ENCODE results near the gene VRTN. TPM values are rescaled to one million over a fixed set of nuclear protein-coding genes. Genes with fewer than 3 reads are reported as not detected.

VRTN gene
- total RNA-seq, 1 experiment from 2014 or later = 104 TPM

- Mint-ChIP-seq H3K36me3 (ENCODE audit: insufficient read depth in 1 of 3, low read depth in 3 of 3) (peaks cover 19 to 38% (median 38%) of the 10 kb centered on the region in 3 experiments), H3K9me3 (no peaks in the 10 kb centered on the region; a peak in 1 of 5 replicates), H3K4me3 (peak overlapping the region; percentile 89 to 95), H3K27me3 (ENCODE audit: low read depth) (no peaks in the 10 kb centered on the region; the same call in 1 of the 2 replicates), H3K27ac (peak overlapping the region; percentile 93 to 97 (median 95)), H3K4me1 (peaks cover 16 to 17% of the 10 kb centered on the region in 2 experiments)
- Histone ChIP-seq H4K5ac (ENCODE audit: insufficient read length, low read depth, low read length) (no peak overlapping the region), H2BK12ac (ENCODE audit: insufficient read length, low read depth, low read length) (no peak overlapping the region), H2BK5ac (ENCODE audit: insufficient read length, low read length) (no peak overlapping the region), H2AFZ (ENCODE audit: low read length) (no peak overlapping the region), H3K27me3 (ENCODE audit: insufficient read depth, low read length) (no peaks in the 10 kb centered on the region; the same call in 1 of the 2 replicates), H2BK20ac (ENCODE audit: low read depth, low read length, poor library complexity, severe bottlenecking) (no peak overlapping the region), H3K4me2 (ENCODE audit: insufficient read depth, insufficient read length, low read length) (peak overlapping the region; percentile 80), H4K91ac (ENCODE audit: insufficient read length, low read depth, low read length) (no peak overlapping the region), H3K18ac (ENCODE audit: insufficient read length, low read depth, low read length) (no peak overlapping the region), H3K23me2 (ENCODE audit: insufficient read length, low read depth, low read length, poor library complexity, severe bottlenecking) (peaks cover 6% of the 10 kb centered on the region), H3K4me1 (ENCODE audit: insufficient read depth, low read length) (no peaks in the 10 kb centered on the region), H3K79me2 (ENCODE audit: insufficient read depth, low read length) (peaks cover 13% of the 10 kb centered on the region; the same call in 1 of the 2 replicates), H2BK15ac (ENCODE audit: low read depth, low read length) (no peak overlapping the region), H3K79me1 (ENCODE audit: insufficient read depth, low read depth, low read length, poor library complexity, severe bottlenecking) (no peaks in the 10 kb centered on the region), H3K27ac (ENCODE audit: insufficient read length, low read depth, low read length) (no peak overlapping the region), H3T11ph (ENCODE audit: low read length) (no peak overlapping the region), H3K4ac (ENCODE audit: low read depth, low read length) (no peak overlapping the region), H4K20me1 (ENCODE audit: control insufficient read depth, insufficient read depth, insufficient read length) (no peaks in the 10 kb centered on the region), H3K23ac (ENCODE audit: insufficient read length, low read depth, low read length) (no peak overlapping the region), H3K9ac (ENCODE audit: extremely low read depth, insufficient read length, low read length) (peak overlapping the region; percentile 64), H3K56ac (ENCODE audit: insufficient read length, low read depth, low read length) (no peak overlapping the region), H4K8ac (replicated peaks; ENCODE audit: insufficient read length, low read depth, low read length) (no peak overlapping the region), H2AK5ac (ENCODE audit: insufficient read length, low read length) (no peak overlapping the region), H3K9me3 (ENCODE audit: control insufficient read depth, low read depth, low read length) (no peaks in the 10 kb centered on the region), H2BK120ac (ENCODE audit: low read depth, low read length, poor library complexity, severe bottlenecking) (no peak overlapping the region), H3K14ac (ENCODE audit: insufficient read depth, low read length) (no peak overlapping the region)
- no CpG with 5 or more reads among the region's 22 CpGs for WGBS (ENCODE audit: extremely low coverage, insufficient read length, low lambda C conversion rate)
- DNase-seq = no peak
- TF ChIP-seq, protein P1, sequence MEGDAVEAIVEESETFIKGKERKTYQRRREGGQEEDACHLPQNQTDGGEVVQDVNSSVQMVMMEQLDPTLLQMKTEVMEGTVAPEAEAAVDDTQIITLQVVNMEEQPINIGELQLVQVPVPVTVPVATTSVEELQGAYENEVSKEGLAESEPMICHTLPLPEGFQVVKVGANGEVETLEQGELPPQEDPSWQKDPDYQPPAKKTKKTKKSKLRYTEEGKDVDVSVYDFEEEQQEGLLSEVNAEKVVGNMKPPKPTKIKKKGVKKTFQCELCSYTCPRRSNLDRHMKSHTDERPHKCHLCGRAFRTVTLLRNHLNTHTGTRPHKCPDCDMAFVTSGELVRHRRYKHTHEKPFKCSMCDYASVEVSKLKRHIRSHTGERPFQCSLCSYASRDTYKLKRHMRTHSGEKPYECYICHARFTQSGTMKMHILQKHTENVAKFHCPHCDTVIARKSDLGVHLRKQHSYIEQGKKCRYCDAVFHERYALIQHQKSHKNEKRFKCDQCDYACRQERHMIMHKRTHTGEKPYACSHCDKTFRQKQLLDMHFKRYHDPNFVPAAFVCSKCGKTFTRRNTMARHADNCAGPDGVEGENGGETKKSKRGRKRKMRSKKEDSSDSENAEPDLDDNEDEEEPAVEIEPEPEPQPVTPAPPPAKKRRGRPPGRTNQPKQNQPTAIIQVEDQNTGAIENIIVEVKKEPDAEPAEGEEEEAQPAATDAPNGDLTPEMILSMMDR (conservative IDR thresholded peaks at IDR 0.05) = no peak
Measured at GRCh38 chr14:74301594-74302151, 46.6 kb upstream of the VRTN start.
